OCI-LY3 (cell line): ENCODE data around the gene KBTBD3.

Source experiments
- EZH2phosphoT487 ChIP-seq: fragments of 200-600 bp; shearing (Covaris generic); IDR thresholded peaks from 2 replicates; pipeline ENCODE4 v1.6.1; 2018; ENCODE audit warnings: antibody characterized with exemption, mixed run types, low read depth
- TF ChIP-seq, protein P1 (sequence below): fragments of 200-600, 300-600 bp; sonication (generic); IDR thresholded peaks from 2 replicates; pipeline ENCODE4 v1.5.1; 2014; ENCODE audit warnings: antibody characterized with exemption, low read length, low read depth

GRCh38 chr11:106092446-106092845 is 15.3 kb upstream of the KBTBD3 start:
- TF ChIP-seq, protein P1, sequence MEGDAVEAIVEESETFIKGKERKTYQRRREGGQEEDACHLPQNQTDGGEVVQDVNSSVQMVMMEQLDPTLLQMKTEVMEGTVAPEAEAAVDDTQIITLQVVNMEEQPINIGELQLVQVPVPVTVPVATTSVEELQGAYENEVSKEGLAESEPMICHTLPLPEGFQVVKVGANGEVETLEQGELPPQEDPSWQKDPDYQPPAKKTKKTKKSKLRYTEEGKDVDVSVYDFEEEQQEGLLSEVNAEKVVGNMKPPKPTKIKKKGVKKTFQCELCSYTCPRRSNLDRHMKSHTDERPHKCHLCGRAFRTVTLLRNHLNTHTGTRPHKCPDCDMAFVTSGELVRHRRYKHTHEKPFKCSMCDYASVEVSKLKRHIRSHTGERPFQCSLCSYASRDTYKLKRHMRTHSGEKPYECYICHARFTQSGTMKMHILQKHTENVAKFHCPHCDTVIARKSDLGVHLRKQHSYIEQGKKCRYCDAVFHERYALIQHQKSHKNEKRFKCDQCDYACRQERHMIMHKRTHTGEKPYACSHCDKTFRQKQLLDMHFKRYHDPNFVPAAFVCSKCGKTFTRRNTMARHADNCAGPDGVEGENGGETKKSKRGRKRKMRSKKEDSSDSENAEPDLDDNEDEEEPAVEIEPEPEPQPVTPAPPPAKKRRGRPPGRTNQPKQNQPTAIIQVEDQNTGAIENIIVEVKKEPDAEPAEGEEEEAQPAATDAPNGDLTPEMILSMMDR = no peak
- no peak for TF ChIP-seq EZH2phosphoT487
